Measurements from ENCODE around the gene NTNG1. TPM values are rescaled to one million over a fixed set of nuclear protein-coding genes. Genes with fewer than 3 reads are reported as not detected.

Gene NTNG1
- total RNA-seq, 4 donors from 2014 or later: 0.78 to 4.2 (median 2.4) TPM

DNA sequence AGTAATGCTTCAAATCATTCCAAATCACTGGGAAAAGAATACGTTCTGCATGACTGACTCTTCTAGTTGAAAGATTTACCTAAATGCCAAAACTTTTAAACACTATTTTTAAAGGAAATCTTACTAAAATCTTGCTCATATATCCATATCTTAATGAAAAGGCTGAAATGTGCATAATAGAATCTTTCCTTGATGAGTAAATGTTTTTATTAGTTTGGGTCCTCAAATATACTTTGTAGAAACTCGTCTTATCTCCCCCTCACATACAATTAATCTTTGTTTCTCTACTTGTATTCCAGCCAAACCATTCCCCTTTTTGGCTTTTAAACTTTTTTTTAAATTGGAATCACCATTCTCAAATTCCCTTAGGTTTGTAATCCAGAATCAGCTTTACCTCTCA, 110.2 kb downstream of the NTNG1 start:
- no peaks in the 10 kb centered on the region for H3K27me3 ChIP-seq
- H3K36me3 ChIP-seq: no peaks in the 10 kb centered on the region
- no peak overlapping the region for H3K4me3 ChIP-seq
- TF ChIP-seq, protein P1, sequence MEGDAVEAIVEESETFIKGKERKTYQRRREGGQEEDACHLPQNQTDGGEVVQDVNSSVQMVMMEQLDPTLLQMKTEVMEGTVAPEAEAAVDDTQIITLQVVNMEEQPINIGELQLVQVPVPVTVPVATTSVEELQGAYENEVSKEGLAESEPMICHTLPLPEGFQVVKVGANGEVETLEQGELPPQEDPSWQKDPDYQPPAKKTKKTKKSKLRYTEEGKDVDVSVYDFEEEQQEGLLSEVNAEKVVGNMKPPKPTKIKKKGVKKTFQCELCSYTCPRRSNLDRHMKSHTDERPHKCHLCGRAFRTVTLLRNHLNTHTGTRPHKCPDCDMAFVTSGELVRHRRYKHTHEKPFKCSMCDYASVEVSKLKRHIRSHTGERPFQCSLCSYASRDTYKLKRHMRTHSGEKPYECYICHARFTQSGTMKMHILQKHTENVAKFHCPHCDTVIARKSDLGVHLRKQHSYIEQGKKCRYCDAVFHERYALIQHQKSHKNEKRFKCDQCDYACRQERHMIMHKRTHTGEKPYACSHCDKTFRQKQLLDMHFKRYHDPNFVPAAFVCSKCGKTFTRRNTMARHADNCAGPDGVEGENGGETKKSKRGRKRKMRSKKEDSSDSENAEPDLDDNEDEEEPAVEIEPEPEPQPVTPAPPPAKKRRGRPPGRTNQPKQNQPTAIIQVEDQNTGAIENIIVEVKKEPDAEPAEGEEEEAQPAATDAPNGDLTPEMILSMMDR (IDR thresholded peaks at IDR 0.05): no peak
- TF ChIP-seq EP300 (IDR thresholded peaks at IDR 0.05) (no peak), POLR2A (IDR thresholded peaks at IDR 0.05; ENCODE audit: low read depth) (no peak), POLR2AphosphoS5 (IDR thresholded peaks at IDR 0.05) (no peak)
- H3K9me3 ChIP-seq: no peaks in the 10 kb centered on the region
- intact Hi-C loops (cut with DNase I): no loop called here
- 67% methylated on average over 2 of the region's 2 CpGs for WGBS
- DNase-seq (ENCODE audit: extremely low spot score): no peak
- H3K4me1 ChIP-seq: peaks cover 0 to 10% (median 5%) of the 10 kb centered on the region in 4 donors
- no peak overlapping the region for H3K27ac ChIP-seq (replicated peaks in 1 of 4)

DNA sequence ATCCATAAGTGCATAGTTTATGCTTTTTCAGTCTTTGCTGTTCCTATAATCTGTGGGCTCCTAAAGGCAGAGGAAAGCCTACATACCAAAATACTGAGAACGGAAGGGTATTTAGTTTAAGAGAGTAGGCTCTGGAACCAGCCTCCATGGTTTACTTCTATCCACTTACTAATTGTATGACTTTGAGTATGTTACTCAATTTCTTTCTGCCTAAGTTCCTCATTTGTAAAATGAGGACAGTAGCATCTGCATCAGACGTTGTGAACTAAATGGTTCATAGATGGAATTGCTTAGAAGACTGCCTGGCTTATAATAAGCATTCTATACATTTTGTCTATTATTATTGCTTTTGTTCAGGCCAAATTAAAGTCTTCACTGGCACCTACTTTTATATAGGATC, 111.0 kb downstream of the NTNG1 start:
- Histone ChIP-seq H3K36me3 (no peaks in the 10 kb centered on the region), H3K4me1 (peaks cover 0 to 10% (median 5%) of the 10 kb centered on the region in 4 donors), H3K27me3 (no peaks in the 10 kb centered on the region), H3K27ac (replicated peaks in 1 of 4) (no peak overlapping the region), H3K4me3 (no peak overlapping the region), H3K9me3 (no peaks in the 10 kb centered on the region)
- no peak for DNase-seq (ENCODE audit: extremely low spot score)
- intact Hi-C loops (cut with DNase I): no loop called here
- TF ChIP-seq POLR2A (IDR thresholded peaks at IDR 0.05; ENCODE audit: low read depth): no peak
- TF ChIP-seq, protein P1 (IDR thresholded peaks at IDR 0.05): no peak
- no peak for TF ChIP-seq EP300 (IDR thresholded peaks at IDR 0.05)
- no peak for TF ChIP-seq POLR2AphosphoS5 (IDR thresholded peaks at IDR 0.05)
- WGBS: 81% methylated on average over 2 of the region's 2 CpGs

DNA sequence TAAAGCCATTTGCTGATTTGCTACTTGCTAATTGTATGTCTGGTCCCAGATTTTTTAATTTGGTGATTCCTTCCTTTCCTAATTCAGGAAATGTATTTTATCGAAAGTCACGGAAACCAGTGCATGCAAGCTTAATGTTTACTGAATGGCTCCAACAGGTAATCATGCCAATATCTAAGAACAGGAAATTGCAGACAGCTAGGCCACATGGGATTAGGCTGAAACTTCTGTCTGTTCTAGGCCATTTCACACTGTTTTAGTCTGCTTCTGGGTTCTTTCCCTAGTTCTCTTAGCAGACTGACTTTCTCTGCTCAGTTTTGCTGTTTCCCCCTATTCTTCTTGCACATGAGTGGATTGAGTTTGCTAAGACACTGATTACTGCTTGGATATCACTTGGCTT, 111.4 kb downstream of the NTNG1 start:
- no peaks in the 10 kb centered on the region for H3K27me3 ChIP-seq
- peaks cover 0 to 10% (median 5%) of the 10 kb centered on the region in 4 donors for H3K4me1 ChIP-seq
- no peak overlapping the region for H3K27ac ChIP-seq (replicated peaks in 1 of 4)
- no peaks in the 10 kb centered on the region for H3K9me3 ChIP-seq
- no peak for TF ChIP-seq POLR2AphosphoS5 (IDR thresholded peaks at IDR 0.05)
- TF ChIP-seq EP300 (IDR thresholded peaks at IDR 0.05): no peak
- TF ChIP-seq, protein P1 (IDR thresholded peaks at IDR 0.05): no peak
- TF ChIP-seq POLR2A (IDR thresholded peaks at IDR 0.05; ENCODE audit: low read depth): no peak
- 76% methylated on average over 2 of the region's 2 CpGs for WGBS
- intact Hi-C loops (cut with DNase I): no loop called here
- H3K36me3 ChIP-seq: no peaks in the 10 kb centered on the region
- no peak overlapping the region for H3K4me3 ChIP-seq
- no peak for DNase-seq (ENCODE audit: extremely low spot score)

DNA sequence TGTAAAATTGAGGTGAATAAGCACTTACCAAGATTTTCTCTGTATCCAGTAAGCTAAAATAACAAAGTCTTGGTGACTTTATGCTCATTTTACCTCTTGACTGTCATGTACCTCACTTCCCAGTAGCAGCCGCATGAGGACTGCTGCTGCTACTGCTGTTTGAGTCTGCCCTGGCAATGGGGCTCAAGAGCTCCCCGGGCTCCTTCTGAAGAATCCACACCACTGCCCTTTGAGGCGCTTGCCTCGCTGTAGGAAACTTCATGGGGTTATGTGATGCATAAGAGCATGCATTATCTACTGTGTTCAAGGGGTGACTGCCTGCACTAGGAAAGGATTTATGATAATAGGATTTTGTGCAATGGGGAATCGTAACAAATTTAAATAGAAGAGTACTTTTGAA, 113.5 kb downstream of the NTNG1 start:
- no peaks in the 10 kb centered on the region for H3K9me3 ChIP-seq
- no peak overlapping the region for H3K27ac ChIP-seq (replicated peaks in 1 of 4)
- H3K4me3 ChIP-seq: no peak overlapping the region
- no peaks in the 10 kb centered on the region for H3K27me3 ChIP-seq
- H3K36me3 ChIP-seq: no peaks in the 10 kb centered on the region
- H3K4me1 ChIP-seq: peaks cover 0 to 10% (median 5%) of the 10 kb centered on the region in 4 donors
- DNase-seq (ENCODE audit: extremely low spot score): no peak
- intact Hi-C loops (cut with DNase I): no loop called here
- 63% methylated on average over 5 of the region's 5 CpGs for WGBS
- TF ChIP-seq, protein P1 (IDR thresholded peaks at IDR 0.05): no peak
- no peak for TF ChIP-seq POLR2AphosphoS5 (IDR thresholded peaks at IDR 0.05)
- no peak for TF ChIP-seq POLR2A (IDR thresholded peaks at IDR 0.05; ENCODE audit: low read depth)
- no peak for TF ChIP-seq EP300 (IDR thresholded peaks at IDR 0.05)

DNA sequence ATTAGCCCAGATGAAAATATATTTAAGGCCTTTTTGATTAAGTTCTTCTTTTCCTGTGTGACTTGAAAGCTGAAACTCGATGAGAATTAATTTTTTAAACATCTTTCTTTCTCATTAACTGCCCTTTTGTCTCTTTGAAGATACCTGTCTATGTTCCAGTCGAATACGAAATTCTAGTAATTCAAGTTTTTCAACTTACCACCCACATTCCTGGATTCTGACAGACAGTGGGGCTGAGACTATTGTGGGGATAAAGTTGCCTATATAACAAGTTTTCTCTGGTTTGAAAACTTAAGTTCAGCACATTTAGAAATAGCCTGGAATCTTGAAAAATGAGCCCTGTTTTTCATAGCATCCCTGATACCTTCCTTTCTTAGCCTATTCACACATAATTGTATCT, 114.6 kb downstream of the NTNG1 start:
- H3K9me3 ChIP-seq: no peaks in the 10 kb centered on the region
- intact Hi-C loops (cut with DNase I): no loop called here
- H3K4me3 ChIP-seq: no peak overlapping the region
- no peak overlapping the region for H3K27ac ChIP-seq (replicated peaks in 1 of 4)
- no peak for TF ChIP-seq POLR2A (IDR thresholded peaks at IDR 0.05; ENCODE audit: low read depth)
- 77% methylated on average over 3 of the region's 3 CpGs for WGBS
- no peaks in the 10 kb centered on the region for H3K27me3 ChIP-seq
- H3K36me3 ChIP-seq: no peaks in the 10 kb centered on the region
- DNase-seq (ENCODE audit: extremely low spot score): no peak
- peaks cover 0 to 10% (median 5%) of the 10 kb centered on the region in 4 donors for H3K4me1 ChIP-seq

All from esophagus muscularis mucosa (tissue), 4 donors.